ENCODE measurements around the gene DTNB.
"Not testable (repeated sequence)": the region's sequence is repeated elsewhere in the genome, so short reads cannot be mapped to it uniquely, and the experiment has no call there.

Gene DTNB

GRCh38 chr2:25411281-25411680 is 262.1 kb downstream of the DTNB start:
- DNase-seq: no peak

DNA sequence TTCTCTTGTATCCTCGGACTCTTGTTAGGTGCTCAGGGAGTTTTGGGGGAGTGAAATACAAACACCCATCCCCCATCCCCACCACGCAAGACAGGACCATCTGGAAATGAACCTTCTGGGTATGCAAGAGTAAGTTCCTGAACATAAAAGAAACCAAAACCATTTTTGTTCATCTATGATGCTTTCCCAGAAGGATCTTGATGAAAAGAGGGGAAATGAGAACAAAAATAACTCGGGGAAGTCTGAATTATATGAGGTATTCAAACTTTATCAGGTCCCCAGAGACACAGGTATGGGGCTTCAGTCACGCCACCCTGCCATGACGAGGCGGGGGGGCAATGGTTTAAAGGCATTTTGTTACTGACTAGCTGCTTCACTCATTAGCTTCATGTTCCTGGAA is 263.0 kb downstream of the DTNB start:
- DNase-seq: no peak

DNA sequence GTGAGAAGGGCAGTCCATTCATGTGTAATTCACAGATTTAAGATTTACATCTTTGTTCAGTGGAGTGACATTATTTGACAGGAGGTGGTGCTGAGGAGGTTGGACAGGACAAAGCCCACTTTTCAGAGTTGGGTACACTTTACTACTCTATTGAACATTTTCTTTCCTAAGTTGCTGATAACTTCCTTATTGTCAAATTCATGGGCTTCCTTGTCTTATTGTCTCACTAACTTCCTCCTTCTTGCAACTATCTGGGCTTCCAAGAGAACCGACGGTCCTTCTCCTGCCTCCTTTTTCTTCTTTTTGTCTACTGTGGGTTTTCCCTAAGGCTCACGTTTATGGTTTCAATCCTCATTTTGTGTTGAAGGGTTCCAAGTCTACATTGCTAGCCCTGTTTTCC is 263.9 kb downstream of the DTNB start:
- DNase-seq: no peak

DNA sequence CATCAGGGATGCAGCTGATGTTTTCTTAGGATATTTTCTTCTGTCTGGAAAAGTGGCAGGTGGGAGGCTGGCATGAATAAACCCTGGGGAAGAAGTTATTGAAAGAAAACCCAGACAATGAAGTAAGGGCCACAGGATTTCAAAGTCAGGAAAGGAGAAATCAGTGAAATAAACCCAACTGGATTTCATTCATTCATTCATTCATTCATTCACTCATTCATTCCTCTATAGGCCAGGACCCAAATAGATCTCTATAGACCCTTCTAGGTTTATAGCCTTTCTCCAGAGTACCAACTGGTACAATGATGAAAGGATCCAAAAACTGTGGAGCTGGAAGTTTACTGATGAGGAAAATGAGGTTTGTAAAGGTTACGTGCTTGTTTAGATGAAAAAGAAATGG is 264.3 kb downstream of the DTNB start:
- DNase-seq: no peak

- DNase-seq: no peak
Measured at GRCh38 chr2:25405611-25406295, 267.6 kb downstream of the DTNB start.

GRCh38 chr2:25403120-25403760 is 270.1 kb downstream of the DTNB start:
- not testable (repeated sequence) for DNase-seq

DNA sequence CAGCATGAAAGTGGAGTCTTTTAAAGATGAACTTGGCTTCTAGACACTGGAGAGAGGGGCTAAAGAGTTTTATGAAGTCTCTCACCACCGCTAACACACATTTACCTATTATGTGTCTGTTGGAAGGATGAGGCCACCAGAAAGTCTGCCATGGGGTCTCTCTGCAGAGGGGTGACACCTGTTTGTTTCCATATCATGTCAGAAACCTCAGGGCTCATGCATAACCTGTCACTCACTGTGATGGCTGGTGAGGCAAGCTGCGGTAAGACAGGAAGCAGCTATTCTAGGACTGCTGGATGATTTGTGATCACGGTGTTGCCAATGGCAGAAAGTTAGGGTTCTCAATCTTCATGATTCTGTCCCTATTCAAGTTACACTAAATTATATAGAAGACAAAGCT is 270.9 kb downstream of the DTNB start:
- no peak for DNase-seq

GRCh38 chr2:25401307-25402026 is 271.9 kb downstream of the DTNB start:
- DNase-seq: no peak

DNA sequence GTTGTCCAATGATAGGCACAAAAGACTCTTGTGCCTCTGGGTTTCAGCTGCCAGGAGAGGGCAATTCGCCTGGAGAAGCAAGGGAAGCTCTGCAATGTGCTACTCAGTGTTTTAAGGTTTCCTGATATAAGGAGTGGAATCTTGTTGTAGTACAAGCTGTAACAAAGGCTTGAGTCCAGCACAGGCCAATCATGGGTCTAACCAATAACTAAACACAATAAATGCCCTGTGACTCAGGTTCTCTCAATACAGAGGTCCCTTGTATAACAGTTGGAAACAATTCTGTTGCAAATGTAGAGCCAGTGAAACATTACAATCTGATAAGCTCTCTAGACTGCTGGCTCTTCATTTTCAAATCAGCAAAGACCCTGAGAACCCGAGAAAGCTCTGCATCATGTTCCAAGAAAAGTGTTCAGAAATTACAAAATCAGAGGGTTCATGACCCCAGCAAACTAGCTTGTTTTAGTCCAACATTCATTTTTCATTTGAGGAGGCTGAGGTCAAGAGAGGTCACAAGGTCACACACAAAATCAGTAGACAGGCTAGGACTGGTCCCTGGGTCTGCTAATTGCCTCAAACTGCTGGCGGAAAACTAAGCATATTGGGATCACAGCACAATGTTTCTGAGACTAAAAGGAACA is 272.7 kb downstream of the DTNB start:
- DNase-seq: no peak

DNA sequence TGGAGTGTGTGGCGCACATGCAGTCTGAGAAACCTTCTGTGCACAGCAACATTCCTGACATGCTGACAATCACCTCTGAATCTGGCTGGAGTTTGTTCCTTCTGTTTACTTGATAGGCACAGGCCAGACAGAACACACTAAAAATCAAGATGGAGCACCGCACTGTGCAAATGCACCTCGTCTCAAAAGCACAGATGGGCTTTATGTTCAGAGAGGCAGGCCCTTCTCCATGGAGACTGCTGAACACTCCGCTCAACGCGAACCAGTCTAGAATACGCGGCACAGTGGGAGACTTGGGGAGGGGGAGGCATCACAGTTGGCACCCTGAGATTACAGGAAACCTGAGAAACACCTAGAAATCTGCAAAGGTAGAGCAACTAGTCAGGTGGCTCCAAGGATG is 273.2 kb downstream of the DTNB start:
- DNase-seq: no peak

DNA sequence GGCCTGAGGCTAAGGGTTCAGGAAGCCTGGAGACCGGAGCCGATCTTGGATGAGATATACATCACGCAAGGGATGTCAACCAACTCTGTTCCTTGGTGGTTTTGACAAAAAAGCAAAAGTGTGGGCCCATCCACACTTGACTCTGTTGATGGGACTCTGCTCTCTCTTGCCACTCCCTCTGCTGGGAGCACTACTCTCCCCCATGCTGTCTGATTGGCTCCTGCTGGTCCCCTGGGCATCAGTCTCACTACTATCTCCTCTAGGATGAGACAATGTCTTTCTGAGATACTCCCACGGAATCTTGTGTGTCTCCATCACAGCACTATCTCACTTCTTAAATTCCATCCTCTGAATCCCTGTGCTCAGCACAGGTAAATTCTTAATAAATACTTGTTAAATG is 274.8 kb downstream of the DTNB start:
- DNase-seq: no peak

- DNase-seq: no peak
Measured at GRCh38 chr2:25397777-25398176, 275.6 kb downstream of the DTNB start.

- DNase-seq: no peak
Measured at GRCh38 chr2:25389161-25389560, 284.2 kb downstream of the DTNB start.

GRCh38 chr2:25388491-25388890 is 284.9 kb downstream of the DTNB start:
- DNase-seq: no peak

- no peak for DNase-seq
Measured at GRCh38 chr2:25387876-25388449, 285.4 kb downstream of the DTNB start.

DNA sequence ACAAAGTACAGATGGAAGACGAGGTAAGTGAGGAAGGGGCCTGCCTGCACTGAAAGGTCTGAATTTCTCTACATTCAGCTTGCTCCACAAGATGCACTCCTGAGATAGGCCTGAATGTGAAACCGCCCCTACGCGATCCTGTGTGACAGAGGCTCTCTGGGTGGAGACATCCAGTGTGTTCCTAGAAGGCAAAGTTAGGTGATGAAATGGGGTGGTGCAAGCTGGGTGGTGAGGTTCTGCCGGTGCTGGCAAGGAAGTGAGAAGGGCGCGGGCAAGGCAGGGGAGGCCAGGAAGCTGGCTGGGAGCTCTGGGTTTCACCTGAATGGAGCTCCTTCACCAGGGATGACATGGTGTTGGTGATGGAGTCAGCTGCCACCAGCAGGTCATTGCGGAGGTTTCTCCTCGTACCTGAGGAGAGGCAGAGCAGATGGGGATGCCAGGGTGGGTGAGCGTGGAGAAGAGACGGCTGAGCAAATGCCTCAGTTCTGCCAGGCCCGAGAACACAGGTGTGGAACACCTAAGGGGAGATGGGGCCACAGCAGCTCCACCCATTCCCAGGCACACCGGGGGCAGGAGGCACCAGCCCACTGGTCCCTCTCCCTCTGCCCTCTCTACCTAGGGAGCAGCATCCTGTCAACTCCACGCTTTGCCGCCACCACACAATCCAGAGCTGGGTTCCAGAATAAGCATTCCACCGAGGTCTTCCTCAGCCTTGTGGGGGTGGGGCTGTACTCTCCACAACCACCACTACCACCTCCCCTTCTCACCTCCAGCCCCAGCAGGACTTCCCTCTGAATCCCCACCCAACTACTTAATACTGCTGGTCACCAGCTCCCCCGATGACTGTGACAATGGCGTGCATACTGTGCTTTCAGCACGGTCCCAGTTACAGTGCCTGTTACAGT is 286.2 kb downstream of the DTNB start:
- no peak for DNase-seq

- no peak for DNase-seq
Measured at GRCh38 chr2:25385910-25386309, 287.5 kb downstream of the DTNB start.

DNA sequence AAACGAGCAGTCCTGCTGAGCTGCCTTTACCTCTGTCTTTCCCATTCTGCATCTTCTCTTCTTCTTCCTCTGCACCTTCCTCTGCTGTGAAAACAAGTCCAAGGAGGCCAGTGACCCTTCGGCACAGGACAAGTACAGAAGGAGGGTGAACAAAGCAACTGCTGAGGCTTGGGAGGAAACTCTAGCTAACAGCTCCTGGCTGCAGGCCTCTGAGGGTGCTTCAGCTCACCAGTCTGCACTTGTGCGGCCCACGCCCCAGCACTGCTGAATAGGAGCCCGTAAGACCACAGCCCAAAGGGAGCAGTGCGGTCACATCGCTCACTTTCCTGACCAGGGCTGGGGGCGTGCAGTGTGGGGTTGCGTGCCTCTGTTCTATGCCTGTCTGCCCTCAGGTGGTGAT is 289.6 kb downstream of the DTNB start:
- DNase-seq: no peak

GRCh38 chr2:25381502-25381901 is 291.9 kb downstream of the DTNB start:
- DNase-seq: no peak

GRCh38 chr2:25380586-25381375 is 292.6 kb downstream of the DTNB start:
- DNase-seq: no peak

DNA sequence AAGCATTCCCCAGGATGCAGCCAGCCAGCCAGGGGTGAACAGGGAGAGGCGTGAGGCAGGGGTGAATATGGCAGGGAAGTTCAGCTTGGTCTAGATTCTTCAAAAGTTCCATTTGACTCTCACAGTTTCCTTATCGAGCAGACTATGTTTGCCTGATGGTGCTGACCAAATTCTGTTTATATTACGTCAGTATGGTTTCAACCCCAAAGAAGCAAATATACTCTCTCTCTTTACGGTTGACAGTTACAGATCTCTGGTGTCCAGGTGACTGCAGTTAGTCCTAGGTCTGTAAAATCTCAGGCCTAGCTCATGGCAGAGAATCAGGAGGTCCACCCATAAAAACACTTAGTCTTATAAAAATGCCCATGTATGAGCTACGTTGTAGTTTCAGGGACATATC is 293.4 kb downstream of the DTNB start:
- DNase-seq: no peak
